GM18861 (cell line): ENCODE results near the gene MFNG.

ENCODE experiments used
- ATAC-seq: cut with Tn5 transposase; IDR thresholded peaks from one replicate; pipeline ENCODE4 v1.9.1; 2021; ENCODE audit not compliant: unreplicated experiment

Gene MFNG

GRCh38 chr22:37453696-37454095 is 32.5 kb downstream of the MFNG start:
- ATAC-seq: no peak

- no peak for ATAC-seq
These were observed 35.0 kb downstream of the MFNG start for GRCh38 chr22:37451218-37451617.

GRCh38 chr22:37449331-37450001 is 36.7 kb downstream of the MFNG start:
- ATAC-seq: no peak

GRCh38 chr22:37448516-37449127 is 37.6 kb downstream of the MFNG start:
- no peak for ATAC-seq

GRCh38 chr22:37445501-37445900 is 40.7 kb downstream of the MFNG start:
- no peak for ATAC-seq

- no peak for ATAC-seq
These were observed 42.2 kb downstream of the MFNG start for GRCh38 chr22:37443977-37444376.

- ATAC-seq: no peak
These were observed 43.1 kb downstream of the MFNG start for GRCh38 chr22:37443086-37443485.

GRCh38 chr22:37442537-37442936 is 43.6 kb downstream of the MFNG start:
- no peak for ATAC-seq

GRCh38 chr22:37442135-37442534 is 44.0 kb downstream of the MFNG start:
- ATAC-seq: no peak

- no peak for ATAC-seq
These were observed 45.3 kb downstream of the MFNG start for GRCh38 chr22:37440875-37441274.

- no peak for ATAC-seq
These were observed 46.8 kb downstream of the MFNG start for GRCh38 chr22:37439347-37439746.

- no peak for ATAC-seq
These were observed 50.1 kb downstream of the MFNG start for GRCh38 chr22:37435970-37436603.

- ATAC-seq: no peak
These were observed 52.4 kb downstream of the MFNG start for GRCh38 chr22:37433786-37434185.

GRCh38 chr22:37432708-37433054 is 53.5 kb downstream of the MFNG start:
- no peak for ATAC-seq

- no peak for ATAC-seq
These were observed 54.1 kb downstream of the MFNG start for GRCh38 chr22:37431801-37432707.

GRCh38 chr22:37431366-37431765 is 54.8 kb downstream of the MFNG start:
- no peak for ATAC-seq

- no peak for ATAC-seq
These were observed 55.2 kb downstream of the MFNG start for GRCh38 chr22:37430941-37431340.

- ATAC-seq: no peak
These were observed 57.3 kb downstream of the MFNG start for GRCh38 chr22:37428649-37429586.

- ATAC-seq: no peak
These were observed 58.2 kb downstream of the MFNG start for GRCh38 chr22:37427711-37428635.
